GM19438 (cell line): ENCODE measurements around the gene PGAP6.
"Not testable (repeated sequence)": the region's sequence is repeated elsewhere in the genome, so short reads cannot be mapped to it uniquely, and the experiment has no call there.

Experiments
- ATAC-seq: cut with Tn5 transposase; IDR thresholded peaks from one replicate; pipeline ENCODE4 v1.9.1; 2021; ENCODE audit warnings: low read depth; ENCODE audit not compliant: unreplicated experiment

Gene PGAP6

DNA sequence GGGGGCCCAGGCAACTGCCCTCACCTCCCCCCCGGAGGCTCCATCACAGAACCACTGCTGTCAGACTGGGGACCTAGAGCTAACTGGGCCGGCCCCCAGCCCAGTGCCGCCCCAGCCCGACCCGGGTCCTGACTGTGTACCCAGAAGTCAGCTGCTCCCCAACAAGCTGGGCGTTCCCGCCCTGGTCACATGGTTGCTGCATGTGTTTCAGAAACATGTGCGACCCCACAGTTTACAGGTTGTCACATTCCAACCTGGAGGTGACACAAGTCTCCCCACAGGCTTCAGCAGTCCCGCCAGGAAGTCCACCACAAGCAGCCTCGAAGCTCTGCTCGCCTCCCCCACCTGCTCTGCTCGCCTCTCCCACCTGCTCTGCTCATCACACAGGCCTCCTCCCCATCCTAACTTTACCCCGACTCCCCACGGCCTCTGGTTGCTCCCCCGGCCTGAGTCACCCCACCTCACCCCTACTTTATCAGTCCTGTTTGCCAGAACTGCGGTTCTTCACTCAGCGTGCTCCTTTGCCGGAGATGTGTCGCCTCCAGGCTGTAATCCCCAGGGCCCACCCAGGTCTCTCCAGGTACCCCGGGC lies 12.4 kb downstream of the PGAP6 start:
- ATAC-seq, result no peak

DNA sequence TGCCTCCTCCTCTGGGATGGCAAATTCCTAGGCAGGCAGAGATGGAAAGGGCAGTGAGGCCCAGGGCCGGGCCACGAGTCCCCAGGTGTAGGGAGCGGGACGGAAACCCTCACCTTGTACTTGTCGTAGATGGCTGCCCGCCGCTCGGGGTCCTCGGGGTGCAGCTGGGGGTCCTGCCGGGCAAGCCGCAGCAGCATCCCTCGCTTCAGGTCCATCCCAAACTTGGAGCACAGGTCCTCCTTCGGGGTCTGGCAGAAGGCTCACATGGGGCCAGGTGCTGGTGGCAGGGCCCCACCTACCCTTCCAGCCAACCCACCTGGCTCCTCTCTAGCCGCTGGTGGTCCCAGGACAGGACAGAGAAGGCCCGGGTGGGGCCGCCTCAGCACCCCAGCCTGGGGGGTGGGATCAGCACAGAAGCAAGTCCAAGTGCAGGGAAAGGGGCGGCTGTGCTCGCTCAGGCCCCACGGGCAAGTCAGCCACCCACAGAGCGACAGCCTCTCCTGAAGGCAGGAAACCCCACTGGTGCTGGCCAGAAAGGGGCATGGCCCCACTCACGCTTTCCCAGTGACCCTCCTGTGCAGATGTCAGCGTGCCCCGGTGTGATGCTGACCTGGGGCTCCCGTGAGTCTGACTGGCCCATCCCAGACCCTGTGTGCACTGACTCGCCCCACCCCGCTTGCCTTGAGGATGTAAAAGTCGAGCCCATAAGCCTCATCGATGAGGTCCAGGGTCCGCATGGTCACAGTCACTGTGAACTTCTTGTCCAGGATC lies 13.2 kb downstream of the PGAP6 start:
- ATAC-seq, result no peak

DNA sequence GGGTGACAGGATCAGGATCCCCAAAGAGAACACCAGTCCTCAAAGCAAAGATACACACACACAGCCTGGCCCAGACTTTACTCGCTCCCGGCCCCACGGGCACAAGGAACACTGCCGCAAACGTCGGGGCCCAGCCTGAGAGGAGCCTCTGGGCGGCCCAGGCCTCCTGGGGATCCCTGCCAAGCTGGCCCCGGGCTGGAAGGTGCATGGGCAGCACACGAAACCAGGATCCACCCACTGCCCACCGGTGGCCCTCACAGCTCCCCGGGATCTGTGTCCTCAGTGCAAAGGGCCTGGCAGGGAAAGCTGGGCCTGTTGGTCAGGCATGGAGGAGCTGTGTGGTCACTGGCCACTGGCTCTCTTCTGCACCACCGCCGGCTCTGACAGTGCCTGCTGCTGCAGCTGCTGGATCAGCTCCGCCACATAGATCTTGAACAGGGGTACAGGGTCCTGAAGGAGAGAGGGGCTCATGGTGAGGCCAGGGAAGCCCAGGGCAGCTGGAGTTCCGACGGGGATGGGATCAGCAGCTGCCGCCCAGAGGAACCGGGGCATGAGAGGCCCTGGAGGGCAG lies 14.4 kb downstream of the PGAP6 start:
- no peak for ATAC-seq

DNA sequence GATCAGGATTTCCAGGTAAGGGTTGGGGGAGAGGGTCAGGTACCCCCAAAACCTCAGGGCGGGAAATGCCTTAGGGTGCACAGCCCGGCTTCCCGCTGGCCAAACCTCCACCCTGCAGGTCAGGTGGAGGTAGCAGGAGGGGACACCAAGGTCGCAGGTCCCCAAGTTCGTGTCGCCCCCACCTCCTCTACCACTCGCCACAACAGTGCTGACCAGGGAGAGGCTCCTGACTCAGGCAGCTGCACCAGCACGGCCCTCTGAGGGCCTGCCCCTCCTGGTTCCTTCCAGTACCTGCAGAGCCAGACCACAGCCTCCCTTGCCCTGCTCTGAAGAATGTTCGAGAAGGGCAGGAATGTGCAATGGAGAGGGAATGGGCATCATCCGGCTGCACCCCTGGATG lies 15.3 kb downstream of the PGAP6 start:
- ATAC-seq, result no peak

DNA sequence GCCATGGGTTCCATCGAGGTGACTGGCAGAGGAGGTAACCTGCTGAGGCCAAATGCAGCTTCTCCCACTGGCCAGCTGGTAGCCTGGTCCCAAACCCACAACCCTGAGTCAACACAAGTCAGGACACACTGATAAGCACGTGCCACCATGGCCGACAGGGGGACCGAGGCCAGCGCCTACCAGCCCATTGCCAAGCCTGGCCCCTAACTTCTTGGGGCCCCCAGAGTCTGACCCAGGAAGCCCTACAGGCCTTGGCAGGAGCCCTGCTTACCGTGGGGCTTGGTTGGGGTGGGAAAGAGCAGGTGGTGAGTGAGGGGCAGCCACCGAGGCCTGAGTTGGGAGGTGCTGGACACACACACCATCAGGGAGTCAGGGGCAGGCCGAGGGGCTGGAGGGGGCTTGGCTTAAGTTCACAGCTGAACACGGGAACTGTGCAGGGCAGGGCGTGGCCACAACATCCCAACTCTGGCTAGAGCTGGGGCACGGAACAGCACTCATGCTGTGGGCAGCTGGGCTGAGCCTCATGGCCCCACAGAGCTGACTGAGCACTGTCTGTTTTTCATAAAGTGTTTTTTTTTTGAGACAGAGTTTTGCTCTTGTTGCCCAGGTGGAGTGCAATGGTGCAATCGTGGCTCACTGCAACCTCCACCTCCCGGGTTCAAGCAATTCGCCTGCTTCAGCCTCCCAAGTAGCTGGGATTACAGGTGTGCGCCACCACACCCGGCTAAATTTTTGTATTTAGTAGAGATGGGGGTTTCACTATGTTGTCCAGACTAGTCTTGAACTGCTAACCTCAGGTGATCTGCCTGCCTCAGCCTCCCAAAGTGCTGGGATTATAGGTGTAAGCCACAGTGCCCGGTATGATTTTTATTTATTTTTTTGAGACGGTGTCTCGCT lies 16.9 kb downstream of the PGAP6 start:
- no peak for ATAC-seq

DNA sequence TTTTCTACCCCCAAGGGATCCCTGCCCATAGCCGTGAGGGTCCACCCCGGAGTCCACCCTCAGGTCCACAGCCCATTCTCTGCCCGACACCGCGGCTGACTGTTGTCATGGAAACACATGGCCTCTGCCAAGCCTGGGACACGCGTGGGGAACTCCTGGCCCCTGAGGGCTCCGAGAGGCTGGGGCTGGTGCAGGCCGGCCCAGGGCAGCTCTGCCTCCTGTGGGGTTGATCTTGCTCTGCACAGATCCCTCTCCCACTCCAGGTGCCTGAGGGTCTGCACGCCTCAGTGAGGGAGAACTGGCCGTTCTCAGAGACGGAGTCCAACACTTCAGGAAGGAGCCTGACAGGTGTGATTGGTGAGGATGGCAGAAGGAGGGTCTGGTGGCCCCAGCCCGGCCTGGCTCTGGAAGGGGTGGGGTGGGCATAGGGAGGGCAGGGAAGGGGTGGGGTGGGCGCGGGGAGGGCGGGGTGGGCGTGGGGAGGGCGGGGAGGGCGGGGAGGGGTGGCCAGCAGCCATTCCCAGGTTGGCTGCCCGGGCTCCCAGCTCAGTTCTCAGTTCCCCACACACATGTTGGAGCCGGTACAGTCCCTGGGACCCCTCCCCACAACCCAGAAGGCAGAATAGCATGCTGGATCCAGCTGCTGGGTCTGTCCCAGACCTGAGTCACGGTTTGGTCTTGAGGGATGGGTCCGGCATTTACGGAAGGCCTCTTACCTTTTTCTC lies 17.9 kb downstream of the PGAP6 start:
- no peak for ATAC-seq

DNA sequence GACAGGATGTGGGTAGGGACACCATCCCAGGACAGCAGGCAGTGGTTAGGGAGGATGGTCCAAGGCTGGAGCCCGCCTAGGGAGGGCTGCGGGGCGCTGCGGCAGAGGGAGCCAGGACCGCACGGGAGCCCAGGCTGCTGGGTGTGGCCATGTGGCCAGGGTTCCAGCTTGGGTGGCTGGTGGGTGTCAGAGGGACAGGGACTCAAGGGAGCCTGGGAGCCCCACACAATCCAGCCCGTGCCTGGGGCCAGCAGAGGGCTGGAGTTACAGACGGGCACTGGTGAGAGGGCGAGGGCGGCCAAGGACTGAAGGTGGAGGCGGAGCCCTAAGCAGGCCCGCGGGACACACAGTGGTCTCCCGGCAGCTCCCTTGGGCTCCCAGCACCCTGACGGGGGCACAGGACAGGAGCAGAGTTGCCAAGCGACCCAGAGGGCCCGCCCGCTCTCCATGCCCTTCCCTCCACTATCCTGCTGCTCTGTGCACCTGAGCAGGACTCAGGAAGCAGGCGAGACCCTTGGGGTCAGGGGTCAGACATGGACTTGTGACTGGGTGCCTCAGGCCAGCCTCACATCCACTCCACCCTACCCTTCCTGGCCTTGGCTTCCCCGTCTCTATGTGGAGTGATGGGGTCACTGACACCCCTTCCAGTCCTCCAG lies 18.5 kb downstream of the PGAP6 start:
- ATAC-seq, result no peak

DNA sequence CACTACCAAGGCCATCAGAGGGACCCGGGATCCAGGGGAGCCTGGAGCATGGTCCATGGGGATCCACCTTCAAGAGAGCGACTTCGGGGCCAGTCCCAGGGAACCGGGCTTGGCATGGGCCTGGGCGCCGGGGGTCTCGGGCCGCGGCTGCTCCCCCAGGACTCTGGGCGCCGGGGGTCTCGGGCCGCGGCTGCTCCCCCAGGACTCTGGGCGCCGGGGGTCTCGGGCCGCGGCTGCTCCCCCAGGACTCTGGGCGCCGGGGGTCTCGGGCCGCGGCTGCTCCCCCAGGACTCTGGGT lies 19.1 kb downstream of the PGAP6 start:
- ATAC-seq, result not testable (repeated sequence)

DNA sequence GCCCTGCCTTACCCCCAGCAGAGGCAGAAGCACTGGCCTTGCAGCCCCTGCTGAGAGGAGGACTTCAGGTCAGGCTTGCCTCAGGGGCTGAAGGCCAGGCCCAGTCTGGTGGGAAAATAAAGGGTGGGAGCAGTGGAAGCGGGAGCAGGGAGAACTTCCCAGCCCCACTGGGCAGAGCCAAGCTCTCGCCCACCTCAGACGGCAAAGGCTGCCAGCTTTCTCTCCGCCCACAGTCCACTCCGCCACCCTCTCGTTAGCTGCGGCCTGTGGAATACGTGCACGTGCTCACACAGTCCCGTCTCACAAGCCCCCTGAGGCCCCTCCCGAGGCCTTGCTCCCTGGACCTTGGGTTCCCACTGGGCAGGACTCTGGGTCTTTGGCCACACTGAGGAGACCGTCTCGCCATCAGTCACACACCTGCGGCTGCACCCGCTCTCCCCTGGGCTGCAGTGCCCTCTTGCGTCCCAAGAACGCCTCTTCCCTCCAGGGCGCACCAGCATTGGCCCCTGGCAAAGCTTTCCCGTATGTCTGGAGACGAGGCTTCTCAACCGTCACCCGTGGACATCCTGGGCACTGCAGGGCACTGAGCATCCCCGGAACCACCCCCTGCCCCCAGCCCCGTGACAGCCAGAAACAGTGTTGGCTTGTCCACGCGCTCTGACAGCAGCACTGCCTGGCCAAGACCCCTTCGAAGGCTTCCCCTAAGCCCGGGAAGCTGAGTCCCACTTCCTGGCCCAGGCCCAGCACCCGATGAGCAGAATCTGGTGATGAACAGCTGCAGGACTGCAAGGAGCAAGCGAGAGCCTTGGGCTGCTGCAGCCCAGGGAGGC lies 19.7 kb downstream of the PGAP6 start:
- no peak for ATAC-seq

DNA sequence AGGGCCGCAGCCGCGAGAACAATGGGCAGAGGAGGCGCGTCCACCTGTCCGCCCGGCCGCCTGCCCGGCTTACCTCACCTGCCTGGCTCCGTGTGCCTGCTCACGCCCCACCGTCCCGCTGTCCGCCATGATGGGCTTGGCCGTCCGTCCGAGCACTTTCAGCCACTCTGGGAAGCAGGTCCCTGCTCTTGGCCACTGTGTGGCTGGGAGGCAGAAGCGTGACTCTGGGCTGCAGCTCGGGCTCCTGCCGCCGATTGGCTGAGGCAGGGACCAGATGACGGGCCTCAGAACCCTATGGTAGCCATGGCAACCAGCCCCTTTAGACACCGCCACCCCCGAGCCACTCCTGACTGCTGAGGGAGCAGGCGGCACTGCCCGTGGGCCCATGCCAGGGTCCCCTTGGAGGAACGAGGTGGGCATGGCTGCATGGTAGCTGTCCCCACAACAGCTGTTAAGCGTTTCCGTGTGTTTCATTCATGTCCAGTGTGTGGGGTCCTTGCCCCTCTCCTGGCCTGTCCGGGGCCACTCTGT lies 20.4 kb downstream of the PGAP6 start:
- no peak for ATAC-seq

DNA sequence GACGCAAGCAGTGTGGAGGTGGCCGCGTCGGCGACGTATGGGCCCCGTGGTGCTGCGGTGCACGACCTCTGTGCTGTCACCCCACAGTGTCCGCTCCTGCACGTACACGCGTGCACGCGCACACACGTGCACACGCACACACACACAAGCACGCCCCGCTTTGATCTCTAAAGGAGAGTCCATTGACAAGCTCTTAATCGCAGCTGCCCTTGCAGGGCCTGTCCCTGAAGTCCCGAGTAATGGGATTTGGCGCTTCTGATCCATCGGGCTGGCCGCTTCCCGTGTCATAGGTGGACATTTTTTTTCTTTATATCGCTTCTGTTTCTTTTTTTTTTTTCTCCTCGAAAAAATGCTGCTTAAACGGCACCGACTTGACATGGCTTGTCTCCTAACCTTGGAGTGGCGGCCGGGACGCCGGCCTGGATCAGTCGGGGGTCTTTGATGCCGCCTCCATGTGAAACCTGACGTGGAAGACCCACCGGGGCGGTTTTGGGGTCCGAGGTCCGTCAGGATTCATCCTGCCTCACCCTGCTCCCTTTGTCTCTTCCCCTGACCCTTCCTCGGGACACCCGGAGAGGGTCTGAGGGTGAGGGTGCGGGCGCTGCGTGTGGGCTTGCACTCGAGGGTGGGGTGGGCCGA lies 21.0 kb downstream of the PGAP6 start:
- ATAC-seq, result no peak

DNA sequence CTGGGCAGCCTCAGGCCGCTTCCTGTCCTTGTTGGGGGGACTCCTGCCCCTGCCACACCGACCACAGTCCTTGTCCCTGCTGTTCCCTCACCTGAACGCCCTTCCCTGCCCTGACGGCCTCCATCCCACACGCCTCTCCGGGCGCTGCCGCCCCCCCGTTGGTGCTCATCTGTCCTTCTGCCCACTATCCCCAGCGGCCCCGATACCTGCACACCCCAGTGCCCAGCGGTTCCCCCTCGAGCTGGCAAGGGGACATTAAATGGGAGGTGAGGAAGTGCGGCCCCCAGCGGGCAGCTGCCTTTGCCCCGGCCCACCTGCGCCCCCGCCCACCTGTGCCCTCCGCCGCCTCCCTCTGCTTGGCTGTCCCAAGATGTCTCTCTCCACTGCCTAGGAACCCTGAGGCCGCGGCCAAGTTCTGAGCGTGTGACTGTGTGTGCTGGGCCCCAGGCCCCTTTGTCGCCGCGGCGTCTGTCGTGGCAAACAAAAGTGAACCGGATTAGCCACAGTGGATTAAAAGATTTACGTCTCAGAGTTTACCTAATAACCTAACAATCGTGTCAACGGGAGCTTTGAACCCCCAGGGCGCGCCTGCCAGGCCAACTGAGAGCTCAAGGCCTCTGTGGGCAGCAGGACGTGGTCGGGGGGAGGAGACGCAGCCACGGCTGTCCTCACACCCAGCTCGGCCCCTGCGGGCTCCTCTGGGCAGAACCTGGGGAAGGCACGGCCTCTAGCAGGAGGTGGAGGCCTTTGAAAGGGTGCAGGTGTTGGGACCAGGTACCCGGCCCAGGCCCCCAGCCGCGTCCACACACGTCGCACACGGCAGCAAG lies 21.7 kb downstream of the PGAP6 start:
- ATAC-seq, result no peak

DNA sequence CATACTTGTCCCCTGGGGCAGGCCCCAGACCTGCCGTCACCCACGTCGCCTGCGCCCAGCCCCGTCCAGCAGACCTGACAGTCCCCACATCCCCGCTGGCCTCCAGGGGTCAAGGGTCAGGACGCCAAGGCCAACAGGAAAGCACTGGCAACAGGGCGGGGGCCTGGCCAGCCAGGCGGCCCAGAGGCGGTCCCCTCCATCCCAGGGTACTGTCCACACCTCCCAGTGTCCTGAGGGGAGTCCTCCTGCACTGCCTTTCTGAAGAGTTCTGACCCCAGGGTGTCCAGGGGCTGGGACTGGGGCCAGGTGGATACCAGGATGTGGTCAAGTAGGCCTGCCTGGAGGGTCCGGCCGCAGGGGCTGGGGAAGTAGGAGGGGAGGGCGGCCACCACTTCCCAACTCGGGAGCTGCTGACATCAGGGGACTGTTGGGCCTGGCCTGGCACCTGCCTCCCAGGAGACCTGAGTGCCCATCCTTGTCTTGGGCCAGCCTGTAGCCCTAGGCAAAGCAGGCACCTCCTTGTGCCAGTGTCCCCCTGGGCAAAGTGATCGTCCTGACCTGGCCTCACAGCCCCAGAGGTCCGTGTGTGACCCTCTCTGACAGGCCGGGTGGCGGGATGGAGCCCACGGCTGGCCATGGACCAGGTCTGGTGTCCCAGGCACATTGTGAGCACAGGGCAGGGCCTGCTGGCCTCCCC lies 22.6 kb downstream of the PGAP6 start:
- ATAC-seq, result no peak

DNA sequence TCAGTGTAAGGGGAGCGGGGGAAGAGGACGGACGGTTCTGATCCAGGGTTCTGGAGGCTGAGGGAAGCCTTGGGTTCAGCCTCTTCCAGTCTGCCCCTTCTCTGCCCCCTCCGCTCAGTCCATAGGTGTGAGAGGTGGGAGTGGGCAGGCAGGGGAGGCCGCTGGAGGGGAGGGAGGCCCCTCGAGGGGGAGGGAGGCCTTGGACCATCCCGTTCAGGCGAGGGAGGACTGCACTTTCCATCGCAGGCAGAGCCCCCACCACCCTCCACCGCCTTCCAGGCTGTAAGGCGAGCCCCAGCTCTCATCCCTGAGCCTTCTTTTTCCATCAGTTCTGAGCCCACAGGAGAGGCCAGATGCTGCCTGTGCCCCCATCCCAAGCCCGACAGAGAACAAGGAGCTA lies 25.0 kb downstream of the PGAP6 start:
- ATAC-seq, result no peak

DNA sequence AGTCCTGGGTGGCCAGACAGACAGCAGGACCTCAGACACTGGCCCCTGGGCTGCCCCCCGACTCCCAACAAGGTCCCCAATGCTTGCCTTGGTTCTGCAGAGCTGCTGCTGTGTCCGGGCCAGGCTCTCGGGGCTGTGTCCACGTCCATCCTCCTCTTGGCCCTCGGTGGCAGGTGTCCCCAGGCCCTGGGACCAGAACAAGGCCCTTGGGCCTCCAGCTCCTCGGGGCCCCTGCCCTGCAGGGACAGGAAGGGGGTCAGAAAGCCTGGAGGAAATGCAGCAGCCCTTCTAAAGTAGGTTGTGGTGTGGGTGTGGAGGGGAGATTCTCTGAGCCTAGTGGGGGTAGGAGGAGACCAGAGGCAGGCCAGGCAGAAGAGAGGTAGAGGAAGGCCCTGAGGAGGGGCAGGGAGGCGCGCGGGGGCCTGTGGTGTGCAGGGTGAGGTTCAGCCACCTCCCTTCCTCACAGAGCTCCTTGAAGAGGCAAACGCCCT lies 26.8 kb downstream of the PGAP6 start:
- ATAC-seq, result no peak

DNA sequence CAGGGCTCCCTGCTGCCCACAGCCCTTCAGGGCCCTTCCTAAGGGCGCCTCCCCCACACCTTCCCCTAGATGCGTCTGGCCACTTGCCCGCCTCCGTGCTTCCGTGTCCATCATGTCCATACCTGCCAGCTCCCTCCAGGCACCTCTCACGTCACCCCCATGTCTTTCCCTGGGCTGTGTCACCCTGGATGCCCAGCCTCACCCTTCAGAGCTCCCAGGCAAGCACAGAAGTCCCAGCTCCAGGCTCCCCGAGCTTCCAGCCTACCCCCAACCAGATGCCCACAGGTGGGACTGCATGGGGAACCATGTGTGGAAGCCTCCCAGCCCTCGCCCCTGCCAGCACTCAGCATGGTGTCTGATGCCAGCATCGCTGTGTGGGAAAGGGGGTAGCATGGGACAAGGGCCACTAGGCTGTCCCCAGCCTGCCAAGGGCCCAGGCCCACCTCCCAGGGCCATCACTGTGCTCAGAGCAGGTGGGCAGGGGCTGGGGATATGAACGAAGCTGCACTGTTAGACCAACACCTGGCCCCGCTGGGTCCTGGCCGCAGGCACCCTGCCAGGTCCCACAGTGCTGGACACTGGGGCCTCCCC lies 27.4 kb downstream of the PGAP6 start:
- no peak for ATAC-seq
